LNCaP clone FGC (cell line): ENCODE measurements around the gene PIP5KL1.

Experiments used
- DNase-seq: peaks from one replicate; pipeline ENCODE4 v3.0.0-alpha.2; 2011; ENCODE audit warnings: low read depth
- H3K4me3 ChIP-seq: 2 replicates; pipeline ENCODE4 v1.5.1; 2011; ENCODE audit warnings: mild to moderate bottlenecking, low read depth, low read length, control low read depth
- TF ChIP-seq, protein P1 (sequence below): IDR thresholded peaks from 2 replicates; pipeline ENCODE4 v1.5.1; 2012; ENCODE audit warnings: mild to moderate bottlenecking; ENCODE audit not compliant: control insufficient read depth, insufficient read depth; ENCODE audit errors: extremely low read depth

Gene PIP5KL1

DNA sequence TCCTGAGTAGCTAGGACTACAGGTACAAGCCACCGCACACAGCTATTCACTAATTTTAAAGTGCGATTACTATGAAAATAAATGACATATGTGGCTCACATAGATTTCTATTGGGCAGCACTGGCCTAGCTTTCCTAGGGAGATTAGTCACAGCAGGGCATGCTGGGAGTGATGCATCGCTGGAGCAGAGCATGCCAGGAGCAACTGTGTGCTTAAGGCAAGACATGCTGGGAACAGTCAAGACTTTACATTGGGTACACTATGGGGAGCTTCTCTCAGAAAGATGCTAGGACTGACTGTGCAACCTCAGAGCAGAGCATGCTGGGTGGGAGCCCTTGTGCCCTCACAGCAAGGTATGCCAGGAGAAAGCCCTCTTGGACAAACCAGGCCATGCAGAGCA is 40.5 kb downstream of the PIP5KL1 start:
- DNase-seq, result no peak
- H3K4me3 ChIP-seq, result no peak overlapping the region
- TF ChIP-seq, protein P1, sequence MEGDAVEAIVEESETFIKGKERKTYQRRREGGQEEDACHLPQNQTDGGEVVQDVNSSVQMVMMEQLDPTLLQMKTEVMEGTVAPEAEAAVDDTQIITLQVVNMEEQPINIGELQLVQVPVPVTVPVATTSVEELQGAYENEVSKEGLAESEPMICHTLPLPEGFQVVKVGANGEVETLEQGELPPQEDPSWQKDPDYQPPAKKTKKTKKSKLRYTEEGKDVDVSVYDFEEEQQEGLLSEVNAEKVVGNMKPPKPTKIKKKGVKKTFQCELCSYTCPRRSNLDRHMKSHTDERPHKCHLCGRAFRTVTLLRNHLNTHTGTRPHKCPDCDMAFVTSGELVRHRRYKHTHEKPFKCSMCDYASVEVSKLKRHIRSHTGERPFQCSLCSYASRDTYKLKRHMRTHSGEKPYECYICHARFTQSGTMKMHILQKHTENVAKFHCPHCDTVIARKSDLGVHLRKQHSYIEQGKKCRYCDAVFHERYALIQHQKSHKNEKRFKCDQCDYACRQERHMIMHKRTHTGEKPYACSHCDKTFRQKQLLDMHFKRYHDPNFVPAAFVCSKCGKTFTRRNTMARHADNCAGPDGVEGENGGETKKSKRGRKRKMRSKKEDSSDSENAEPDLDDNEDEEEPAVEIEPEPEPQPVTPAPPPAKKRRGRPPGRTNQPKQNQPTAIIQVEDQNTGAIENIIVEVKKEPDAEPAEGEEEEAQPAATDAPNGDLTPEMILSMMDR, result no peak

DNA sequence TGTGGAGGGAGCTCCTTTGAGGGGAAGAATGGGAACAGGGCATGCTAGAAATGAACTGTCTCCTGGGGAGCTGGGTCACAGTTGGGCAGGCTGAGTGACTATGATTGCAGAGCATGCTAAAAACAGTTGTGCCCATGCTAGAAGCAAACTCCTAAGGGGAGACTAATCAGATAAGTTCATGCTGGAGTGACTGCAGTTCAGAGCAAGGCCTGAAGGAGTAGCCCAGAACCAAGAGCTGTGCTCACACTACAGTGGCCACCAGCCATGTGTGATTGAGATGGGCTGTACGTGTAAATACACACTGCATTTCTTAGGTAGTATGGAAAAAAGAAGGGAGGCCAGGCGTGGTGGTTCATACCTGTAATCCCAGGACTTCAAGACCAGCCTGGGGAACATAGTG is 42.8 kb downstream of the PIP5KL1 start:
- TF ChIP-seq, protein P1, result no peak
- DNase-seq, result no peak
- no peak overlapping the region for H3K4me3 ChIP-seq

DNA sequence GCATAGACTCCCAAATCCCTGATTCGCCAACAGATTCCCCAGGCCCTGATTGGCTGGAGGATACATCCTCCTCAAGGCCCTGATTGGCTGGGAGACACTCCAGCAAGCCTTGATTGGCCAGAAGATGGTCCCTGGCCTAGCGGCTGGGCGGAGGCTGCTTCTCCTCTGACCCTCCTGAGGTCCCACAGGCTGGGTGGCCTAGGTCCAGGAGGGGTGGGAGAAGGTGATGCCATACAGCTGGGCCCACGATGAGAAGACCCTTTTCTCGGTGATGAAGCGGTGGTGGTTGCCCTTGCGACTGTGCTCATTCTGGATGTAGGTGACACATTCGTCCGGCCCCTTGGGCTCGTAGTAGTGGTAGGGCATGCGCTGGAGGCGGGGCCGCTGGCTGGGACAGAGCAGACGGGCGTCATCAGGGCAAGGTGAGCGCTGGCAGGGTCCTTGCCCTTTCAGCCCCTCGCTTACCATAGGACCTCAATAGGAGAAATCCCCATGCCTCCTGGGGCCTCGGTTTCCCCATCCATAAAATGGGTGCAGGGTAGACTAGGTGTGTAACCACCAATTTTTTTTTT is 44.1 kb downstream of the PIP5KL1 start:
- H3K4me3 ChIP-seq, result no peak overlapping the region
- TF ChIP-seq, protein P1, result no peak
- no peak for DNase-seq

DNA sequence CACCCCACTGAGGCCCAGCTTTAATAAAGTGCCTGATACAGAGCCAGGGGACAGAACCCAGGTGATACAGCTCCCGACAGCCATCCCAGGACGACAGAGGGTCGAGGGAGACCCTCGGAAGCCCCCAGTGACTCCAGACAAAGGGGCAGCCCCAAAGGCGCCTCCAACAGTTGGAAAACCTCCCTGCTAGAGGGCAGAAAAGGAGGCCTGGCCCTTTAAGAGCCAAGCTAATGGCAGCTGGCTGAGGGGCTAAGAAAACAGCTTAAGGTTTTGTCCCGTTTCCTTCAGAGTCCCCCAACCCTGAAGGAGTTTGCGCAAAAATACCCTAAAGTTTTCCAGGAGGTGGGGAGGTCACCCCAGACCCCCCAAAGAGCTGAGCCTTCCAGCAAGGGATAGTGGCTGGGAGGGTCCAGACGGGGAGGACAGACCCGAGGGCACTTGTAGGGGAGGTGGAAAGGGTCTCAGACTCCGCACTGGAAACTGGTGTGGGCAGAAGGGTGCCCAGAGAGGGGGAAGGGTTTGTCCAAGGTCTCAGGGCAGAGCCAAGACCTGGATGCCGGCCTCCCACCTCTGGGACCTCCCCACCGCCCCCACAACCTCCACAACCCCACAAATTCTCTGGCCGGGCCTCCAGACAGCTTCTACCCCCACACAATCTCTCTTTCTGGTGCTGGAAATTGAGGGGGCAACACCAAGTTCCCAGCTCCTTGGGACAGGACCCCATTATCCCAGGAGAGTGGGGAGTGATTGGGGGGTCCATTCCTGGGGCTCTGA is 44.9 kb downstream of the PIP5KL1 start:
- TF ChIP-seq, protein P1, result no peak
- no peak overlapping the region for H3K4me3 ChIP-seq
- DNase-seq, result no peak

DNA sequence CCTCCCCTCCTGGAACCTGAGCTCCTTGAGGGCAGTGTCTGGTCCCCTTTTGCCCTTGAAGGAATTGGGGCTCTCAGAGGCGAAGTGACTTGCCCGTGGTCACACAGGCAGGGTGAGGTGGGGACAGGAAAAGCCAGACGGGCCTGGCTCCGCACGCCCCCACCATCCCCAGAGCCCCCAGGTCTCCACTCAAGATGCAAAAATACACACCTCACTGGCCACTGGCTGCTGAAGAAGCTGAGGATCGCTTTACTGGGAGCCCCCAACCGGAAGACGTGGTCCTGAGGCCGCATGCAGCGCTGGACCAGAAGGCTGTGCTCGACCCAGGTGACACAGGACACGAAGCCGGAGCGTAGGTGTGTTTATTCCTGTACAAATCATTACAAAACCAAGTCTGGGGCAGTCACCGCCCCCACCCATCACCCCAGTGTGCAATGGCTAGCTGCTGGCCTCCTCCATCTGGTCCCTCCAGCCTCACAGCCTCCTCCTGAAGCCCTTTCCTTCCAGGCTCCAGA is 45.5 kb downstream of the PIP5KL1 start:
- H3K4me3 ChIP-seq, result no peak overlapping the region
- TF ChIP-seq, protein P1, result no peak
- DNase-seq, result no peak

DNA sequence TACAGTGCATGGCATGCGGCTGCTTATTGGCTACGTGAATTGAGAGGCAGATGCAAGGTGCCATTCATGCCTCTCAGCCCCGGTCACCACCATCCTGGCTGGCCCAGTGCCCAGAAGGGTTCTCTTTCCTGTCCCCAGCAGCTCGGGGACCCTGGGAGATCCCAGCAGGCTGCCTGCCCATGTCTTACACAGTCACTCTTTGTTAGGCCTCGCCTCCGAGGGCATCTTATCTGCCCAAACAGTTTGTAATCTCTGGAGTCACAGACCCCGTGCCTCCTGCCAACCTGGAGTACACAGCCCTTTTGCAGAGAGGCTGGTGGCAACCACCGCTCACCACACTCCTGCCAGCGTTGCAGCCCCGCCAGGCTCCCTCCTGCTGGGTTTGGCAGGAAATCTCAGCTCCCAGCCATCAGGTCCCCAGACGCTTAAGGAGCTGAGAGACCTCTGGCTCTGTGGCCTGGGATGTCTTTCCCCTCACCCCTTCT is 46.1 kb downstream of the PIP5KL1 start:
- no peak for DNase-seq
- TF ChIP-seq, protein P1, result no peak
- no peak overlapping the region for H3K4me3 ChIP-seq
